Measurements from ENCODE around the gene MELTF.

Gene MELTF

DNA sequence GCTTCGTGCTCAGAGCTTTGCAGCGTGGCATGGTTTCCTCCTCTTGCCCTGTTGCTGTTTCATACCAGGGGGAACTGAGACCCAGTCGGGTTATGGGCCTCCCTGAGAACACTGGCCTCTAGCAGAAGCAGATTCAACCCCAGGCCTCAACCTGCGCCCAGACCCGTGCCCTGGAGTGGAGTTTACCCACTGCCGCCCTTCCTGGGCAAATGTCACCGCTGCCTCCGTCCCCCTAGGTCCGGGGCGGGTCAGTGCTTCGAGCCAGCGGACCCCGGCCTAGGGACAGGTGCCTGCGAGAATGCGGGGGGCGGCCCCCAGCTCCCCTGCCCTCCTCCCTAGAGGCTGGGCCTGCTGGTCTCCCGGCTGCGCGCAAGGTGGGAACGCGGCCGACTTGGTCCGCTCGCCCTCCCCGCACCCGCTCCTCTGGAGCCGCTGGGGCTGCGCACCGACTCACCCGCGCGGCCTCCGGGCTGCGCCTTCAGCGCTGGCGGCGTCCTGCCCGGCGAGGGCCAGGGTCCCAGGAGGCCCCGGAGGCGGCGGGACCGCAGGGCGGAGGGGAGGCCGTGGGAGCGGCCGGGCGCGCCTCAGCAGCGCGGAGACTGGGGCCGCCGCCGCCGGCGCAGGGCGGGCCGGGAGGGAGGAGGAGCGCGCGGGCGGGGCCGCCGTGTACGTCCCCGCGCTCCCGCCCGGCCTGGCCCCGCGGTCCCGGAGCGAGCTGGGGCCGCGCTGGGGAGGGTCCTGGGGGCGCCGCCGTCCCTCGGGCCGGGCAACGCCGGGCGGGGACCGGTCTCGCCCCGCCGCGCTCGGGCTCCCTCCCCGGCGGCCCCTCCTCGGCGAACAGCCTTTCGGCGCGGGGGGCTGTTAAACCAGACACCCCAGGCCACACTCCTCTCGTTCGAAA lies 61.1 kb downstream of the MELTF start, which contains the start of gene PIGZ:
Gene PIGZ (minus strand): TSS at position 601 of the 901 bp plus-strand sequence. CDS start 16,802 bp downstream, outside the sequence.
- peak; percentile 26 for DNase-seq (ENCODE audit: low spot score)

DNA sequence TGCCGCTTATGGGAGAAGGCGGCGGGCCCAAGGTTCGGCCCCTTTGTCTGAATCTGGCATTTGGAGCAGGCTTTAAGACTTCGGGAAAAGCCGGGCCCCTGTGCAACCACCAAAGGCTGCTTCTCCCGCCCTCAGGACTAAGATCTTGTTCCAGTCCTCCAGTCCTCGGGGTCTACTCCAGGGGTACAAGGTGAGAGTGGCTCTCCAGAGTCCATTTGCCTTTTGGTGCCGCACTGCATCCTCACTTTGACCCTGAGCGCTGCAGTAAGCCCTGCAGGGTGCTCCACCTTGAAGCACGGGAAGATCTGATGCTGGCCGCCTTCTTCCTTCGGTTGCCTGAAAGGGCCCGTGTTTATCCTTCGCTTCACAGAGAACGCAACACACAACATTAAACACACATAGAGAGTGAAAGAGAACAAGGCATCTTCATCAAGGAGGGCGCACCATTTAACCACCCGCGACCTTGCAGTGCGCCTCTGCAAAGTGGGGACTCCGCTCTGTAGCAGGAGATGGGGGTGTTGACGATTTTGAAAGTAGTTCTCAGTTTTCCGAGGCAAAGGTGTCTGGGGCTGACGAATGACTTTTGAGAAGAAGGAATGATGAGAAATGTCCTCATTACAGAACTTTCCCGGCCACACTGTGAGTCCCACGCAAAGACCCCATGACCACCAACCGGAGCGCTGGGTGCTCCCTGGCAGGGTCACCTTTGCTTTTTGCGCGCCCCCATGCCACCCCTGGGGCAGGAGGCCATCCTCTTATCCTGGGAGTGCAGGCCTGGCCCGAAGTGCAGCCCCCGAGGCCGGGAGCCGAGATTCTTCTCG lies 62.0 kb downstream of the MELTF start:
- no peak for DNase-seq (ENCODE audit: low spot score)

DNA sequence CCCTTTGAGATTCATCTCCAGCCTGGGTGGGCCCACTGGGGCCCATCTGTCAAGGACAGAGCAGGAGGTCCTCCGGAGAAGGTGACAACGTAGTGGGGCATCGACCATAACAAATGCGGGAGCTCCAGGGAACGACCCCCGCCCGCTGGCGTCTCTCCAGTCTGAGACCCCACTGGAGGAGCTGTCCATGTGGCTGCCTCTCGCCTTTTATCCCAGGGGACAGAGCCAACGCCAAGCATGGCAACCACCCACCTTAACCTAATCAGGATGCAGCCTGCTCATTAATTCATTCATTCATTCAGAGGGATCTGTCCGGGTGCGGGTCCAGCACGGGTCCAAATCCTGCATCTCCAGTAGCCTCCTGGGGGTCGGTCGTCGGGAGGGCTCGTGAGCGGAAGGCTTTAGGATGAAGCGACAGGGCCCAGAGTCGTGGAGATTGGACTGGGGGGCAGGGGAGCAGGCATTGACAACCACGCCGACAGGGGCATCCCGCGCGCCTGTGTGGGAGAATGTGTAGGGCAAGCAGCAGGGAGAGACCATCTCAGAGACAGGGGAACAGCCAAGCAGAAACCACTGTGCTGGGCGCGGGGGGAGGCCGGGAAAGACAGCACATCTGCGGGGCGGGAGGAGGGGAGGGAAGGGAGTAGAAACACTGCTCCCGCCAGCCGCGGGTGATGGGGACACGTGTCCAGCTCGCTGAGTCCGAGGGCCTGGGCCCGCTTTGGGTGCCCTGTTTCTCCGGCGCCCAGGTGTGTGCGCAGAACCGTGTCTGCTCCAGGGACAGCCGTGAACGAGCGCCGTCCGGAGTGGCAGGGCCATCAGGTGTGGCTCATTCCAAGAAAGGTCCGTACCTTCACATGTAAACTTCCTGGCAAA lies 62.9 kb downstream of the MELTF start:
- DNase-seq (ENCODE audit: low spot score), result no peak

GRCh38 chr3:196965804-196966173 lies 63.8 kb downstream of the MELTF start:
- DNase-seq (ENCODE audit: low spot score), result no peak

- no peak for DNase-seq (ENCODE audit: low spot score)
Observed at GRCh38 chr3:196965112-196965803, 64.4 kb downstream of the MELTF start.

GRCh38 chr3:196963631-196963953 lies 66.0 kb downstream of the MELTF start:
- DNase-seq (ENCODE audit: low spot score), result no peak

DNA sequence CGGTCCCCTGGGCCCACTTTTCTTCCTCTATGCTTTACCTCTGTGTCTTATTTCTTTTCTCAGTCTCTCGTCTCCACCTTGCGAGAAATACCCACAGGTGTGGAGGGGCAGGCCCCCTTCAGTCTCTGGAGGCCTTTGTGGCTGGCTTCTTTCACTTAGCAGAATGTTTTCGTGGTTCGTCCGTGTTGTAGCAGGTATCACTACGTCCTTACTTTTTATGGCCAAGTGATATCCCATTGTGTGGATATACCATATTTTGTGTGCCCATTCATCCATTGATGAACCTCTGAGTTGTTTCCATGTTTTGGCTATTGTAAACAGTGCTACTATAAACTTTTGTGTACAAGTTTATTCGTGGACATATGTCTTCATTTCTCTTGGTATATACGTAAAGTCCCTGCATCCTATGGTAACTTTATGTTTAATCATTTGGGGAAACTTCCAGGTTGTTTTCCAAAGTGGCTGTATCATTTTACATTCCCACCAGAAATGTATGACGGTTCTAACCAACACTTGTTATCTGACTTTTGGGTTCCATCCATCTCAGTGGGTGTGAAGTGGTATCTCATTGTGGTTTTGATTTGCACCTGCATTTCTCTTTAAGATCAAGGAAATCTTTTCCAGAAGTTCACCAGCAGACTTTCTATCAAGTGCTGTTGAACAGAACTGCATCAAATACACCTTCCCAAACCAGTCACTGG lies 66.5 kb downstream of the MELTF start:
- DNase-seq (ENCODE audit: low spot score), result no peak

DNA sequence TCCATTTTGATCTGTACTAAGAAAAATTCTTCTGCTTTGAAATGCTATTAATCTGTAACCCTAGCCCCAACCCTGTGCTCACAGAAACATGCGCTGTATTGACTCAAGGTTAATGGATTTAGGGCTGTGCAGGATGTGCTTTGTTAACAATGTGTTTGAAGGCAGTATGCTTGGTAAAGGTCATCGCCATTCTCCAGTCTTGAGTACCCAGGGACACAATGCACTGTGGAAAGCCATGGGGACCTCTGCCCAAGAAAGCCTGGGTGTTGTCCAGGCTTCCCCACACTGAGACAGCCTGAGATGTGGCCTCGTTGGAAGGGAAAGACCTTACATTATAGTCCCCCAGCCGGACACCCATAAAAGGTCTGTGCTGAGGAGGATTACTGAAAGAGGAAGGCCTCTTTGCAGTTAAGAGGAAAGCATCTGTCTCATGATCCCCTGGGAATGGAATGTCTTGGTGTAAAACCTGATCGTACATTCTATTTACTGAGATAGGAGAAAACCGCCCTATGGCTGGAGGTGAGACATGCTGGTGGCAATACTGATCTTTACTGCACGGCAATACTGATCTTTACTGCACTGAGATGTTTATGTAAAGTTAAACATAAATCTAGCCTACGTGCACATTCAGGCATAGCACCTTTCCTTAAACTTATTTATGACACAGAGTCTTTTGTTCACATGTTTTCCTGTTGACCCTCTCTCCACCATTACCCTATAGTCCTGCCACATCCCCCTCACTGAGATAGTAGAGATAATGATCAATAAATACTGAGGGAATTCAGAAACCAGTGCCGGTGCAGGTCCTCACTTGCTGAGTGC lies 67.3 kb downstream of the MELTF start:
- DNase-seq (ENCODE audit: low spot score), result no peak

- DNase-seq (ENCODE audit: low spot score), result no peak
Observed at GRCh38 chr3:196954832-196955231, 74.8 kb downstream of the MELTF start.
